Uterus (tissue), 4 donors: ENCODE results near the gene SENP8. TPM values are rescaled to one million over a fixed set of nuclear protein-coding genes. Genes with fewer than 3 reads are reported as not detected.

ENCODE experiments used
- DNase-seq, 2 donors: peaks; one replicate each; pipeline ENCODE4 v3.0.0-alpha.2; 2019 to 2020
- H3K27ac ChIP-seq, 2 donors: fragments of 200-600 bp; sonication (generic); 1 replicate in 1 of 2; 2 replicates in 1 of 2; pipeline ENCODE4 v1.5.1; 2016 to 2018
- H3K27me3 ChIP-seq, 2 donors: fragments of 200-600 bp; sonication (generic); one replicate each; pipeline ENCODE4 v1.5.1; 2018 to 2019; ENCODE audit warnings: control low read depth in 1 of 2
- H3K36me3 ChIP-seq, 2 donors: fragments of 200-600 bp; sonication (generic); one replicate each; pipeline ENCODE4 v1.5.1; 2019; ENCODE audit warnings: control low read depth in 1 of 2
- H3K4me1 ChIP-seq, 2 donors: fragments of 200-600 bp; sonication (generic); one replicate each; pipeline ENCODE4 v1.5.1; 2018 to 2019; ENCODE audit warnings: control low read depth in 1 of 2
- H3K4me3 ChIP-seq, 2 donors: fragments of 200-600 bp; sonication (generic); 1 replicate in 1 of 2; 2 replicates in 1 of 2; pipeline ENCODE4 v1.5.1; 2018 to 2019; ENCODE audit warnings: mild to moderate bottlenecking in 1 of 2
- H3K9me3 ChIP-seq, 2 donors: fragments of 200-600 bp; sonication (generic); one replicate each; pipeline ENCODE4 v1.5.1; 2019; ENCODE audit warnings: control low read depth in 1 of 2
- POLR2A ChIP-seq, 2 donors: fragments of 450-650 bp; IDR thresholded peaks; one replicate each; pipeline ENCODE4 v1.6.1; 2016; ENCODE audit warnings: antibody characterized with exemption in 2 of 2, mild to moderate bottlenecking in 1 of 2, moderate library complexity in 1 of 2
- intact Hi-C: fragments of 100-400 bp; cut with DNase I; formaldehyde crosslinking; loops from one replicate; pipeline ENCODE4 v1.15.1; 2023; ENCODE audit warnings: low total_unique reads
- total RNA-seq, 4 donors: library from RNA; depleted of rRNA in 3 of 4; stranded (reverse); fragments of >200 nt in 3 of 4; gene quantifications; one replicate each; pipeline versions ENCODE4 v1.1.0 to v1.2.4, GENCODE V29; 2014 to 2023
- TF ChIP-seq, protein P1 (sequence below), 4 experiments: fragments of 200-600 bp in 2 of 4; fragments of 450-650 bp in 2 of 4; sonication (generic) in 2 of 4; IDR thresholded peaks; one replicate each; pipeline ENCODE4 v1.5.1; 2016 to 2019; ENCODE audit warnings: antibody characterized with exemption in 4 of 4, mild to moderate bottlenecking in 2 of 4, moderate library complexity in 1 of 4
- donor health status: DM: yes; HTN: yes; CAD: no.

Gene SENP8
- total RNA-seq, 4 donors from 2014 or later = 0.77 to 5.6 (median 3.5) TPM

DNA sequence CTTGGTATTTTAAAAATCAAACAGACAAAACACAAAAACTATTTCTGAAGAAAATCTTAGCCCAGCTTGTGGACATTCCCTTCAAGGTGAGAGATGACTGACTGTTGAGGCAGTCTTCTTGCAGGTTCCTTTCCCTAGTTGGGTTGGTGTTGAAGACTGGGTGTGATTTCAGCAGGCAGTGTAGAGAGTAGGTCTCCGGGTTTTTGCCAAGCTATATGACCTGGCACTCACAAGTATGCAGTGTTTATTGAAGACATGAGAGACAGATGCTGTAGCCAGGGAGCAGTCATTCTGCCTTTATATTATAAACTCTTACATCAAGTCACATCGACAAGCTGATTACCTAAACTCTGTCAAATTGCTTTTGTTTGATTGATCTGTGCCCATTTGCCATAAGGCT is 17.5 kb downstream of the SENP8 start:
- Histone ChIP-seq H3K27me3 (no peaks in the 10 kb centered on the region), H3K36me3 (no peaks in the 10 kb centered on the region), H3K27ac (no peak overlapping the region), H3K4me1 (no peaks in the 10 kb centered on the region), H3K9me3 (no peaks in the 10 kb centered on the region), H3K4me3 (no peak overlapping the region)
- intact Hi-C loops = no loop called here
- DNase-seq = no peak
- TF ChIP-seq, protein P1, sequence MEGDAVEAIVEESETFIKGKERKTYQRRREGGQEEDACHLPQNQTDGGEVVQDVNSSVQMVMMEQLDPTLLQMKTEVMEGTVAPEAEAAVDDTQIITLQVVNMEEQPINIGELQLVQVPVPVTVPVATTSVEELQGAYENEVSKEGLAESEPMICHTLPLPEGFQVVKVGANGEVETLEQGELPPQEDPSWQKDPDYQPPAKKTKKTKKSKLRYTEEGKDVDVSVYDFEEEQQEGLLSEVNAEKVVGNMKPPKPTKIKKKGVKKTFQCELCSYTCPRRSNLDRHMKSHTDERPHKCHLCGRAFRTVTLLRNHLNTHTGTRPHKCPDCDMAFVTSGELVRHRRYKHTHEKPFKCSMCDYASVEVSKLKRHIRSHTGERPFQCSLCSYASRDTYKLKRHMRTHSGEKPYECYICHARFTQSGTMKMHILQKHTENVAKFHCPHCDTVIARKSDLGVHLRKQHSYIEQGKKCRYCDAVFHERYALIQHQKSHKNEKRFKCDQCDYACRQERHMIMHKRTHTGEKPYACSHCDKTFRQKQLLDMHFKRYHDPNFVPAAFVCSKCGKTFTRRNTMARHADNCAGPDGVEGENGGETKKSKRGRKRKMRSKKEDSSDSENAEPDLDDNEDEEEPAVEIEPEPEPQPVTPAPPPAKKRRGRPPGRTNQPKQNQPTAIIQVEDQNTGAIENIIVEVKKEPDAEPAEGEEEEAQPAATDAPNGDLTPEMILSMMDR (IDR thresholded peaks at IDR 0.05) = no peak
- no peak for TF ChIP-seq POLR2A (IDR thresholded peaks at IDR 0.05)

DNA sequence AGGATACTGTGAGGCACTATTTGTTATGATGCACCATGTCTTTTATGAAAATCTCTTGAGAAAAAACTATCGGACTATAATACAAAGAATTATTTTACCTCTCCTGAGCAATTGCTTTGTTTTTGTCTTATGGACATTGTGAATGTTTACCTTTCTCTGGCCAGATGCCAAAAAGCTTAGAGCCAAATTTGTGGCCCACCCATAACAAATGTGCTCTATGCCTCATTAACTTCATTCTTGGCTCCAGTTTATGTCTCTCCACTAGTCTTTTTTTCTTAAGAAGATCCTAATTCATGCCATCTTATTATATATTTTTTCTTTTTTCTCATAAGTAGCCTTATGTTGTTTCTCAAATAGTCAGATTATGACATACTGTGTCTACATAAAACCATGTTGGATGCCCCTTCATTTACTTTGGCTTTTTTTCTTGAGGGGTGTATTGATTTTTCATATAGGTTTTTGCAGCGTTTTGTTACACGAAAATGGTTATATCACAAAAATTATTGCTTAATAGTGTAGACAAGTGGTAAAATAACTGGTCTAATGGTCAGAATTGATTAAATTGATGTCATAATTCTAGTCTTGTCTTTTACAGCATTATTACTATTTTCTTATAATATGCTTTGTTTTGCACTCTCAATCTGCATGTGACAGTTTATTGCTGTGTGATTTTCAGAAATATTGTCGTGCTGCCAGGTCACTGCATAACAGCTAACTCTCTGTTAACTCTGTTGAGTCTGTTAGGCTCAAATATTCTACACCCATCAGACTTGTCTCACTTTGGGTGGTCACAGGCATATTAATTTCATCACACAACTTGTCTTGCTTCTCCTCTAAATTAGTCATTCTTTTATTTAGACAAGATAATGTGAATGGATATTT is 18.2 kb downstream of the SENP8 start:
- Histone ChIP-seq H3K4me3 (no peak overlapping the region), H3K27ac (no peak overlapping the region), H3K36me3 (no peaks in the 10 kb centered on the region), H3K27me3 (no peaks in the 10 kb centered on the region), H3K4me1 (no peaks in the 10 kb centered on the region), H3K9me3 (no peaks in the 10 kb centered on the region)
- TF ChIP-seq, protein P1 (IDR thresholded peaks at IDR 0.05) = no peak
- no peak for TF ChIP-seq POLR2A (IDR thresholded peaks at IDR 0.05)
- DNase-seq = no peak
- intact Hi-C loops = no loop called here

DNA sequence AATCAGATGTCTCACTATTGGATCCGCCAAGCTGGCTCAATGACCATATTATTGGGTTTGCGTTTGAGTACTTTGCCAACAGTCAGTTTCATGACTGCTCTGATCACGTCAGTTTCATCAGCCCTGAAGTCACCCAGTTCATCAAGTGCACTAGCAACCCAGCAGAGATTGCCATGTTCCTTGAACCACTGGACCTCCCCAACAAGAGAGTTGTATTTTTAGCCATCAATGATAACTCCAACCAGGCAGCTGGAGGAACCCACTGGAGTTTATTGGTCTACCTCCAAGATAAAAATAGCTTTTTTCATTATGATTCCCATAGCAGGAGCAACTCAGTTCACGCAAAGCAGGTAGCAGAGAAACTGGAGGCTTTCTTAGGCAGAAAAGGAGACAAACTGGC is 21.5 kb downstream of the SENP8 start:
- Histone ChIP-seq H3K4me1 (no peaks in the 10 kb centered on the region), H3K9me3 (no peaks in the 10 kb centered on the region), H3K4me3 (no peak overlapping the region), H3K27me3 (no peaks in the 10 kb centered on the region), H3K36me3 (no peaks in the 10 kb centered on the region), H3K27ac (no peak overlapping the region)
- no peak for DNase-seq
- TF ChIP-seq, protein P1 (IDR thresholded peaks at IDR 0.05) = no peak
- no peak for TF ChIP-seq POLR2A (IDR thresholded peaks at IDR 0.05)
- intact Hi-C loops = no loop called here

DNA sequence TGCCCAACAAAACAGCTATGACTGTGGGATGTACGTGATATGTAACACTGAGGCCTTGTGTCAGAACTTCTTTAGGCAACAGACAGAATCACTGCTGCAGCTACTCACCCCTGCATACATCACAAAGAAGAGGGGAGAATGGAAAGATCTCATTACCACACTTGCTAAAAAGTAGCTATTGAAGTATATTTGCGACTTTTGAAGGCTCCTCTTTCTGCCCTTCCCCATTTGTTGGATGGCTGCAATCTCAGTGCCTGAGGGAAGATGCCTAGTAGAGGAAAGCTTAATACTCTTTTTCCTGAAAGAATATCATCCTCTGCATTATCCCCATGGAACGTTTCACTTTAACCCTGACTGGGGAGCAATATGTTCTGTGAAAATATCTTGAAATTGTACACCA is 21.9 kb downstream of the SENP8 start:
- Histone ChIP-seq H3K27me3 (no peaks in the 10 kb centered on the region), H3K4me1 (no peaks in the 10 kb centered on the region), H3K36me3 (no peaks in the 10 kb centered on the region), H3K4me3 (no peak overlapping the region), H3K9me3 (no peaks in the 10 kb centered on the region), H3K27ac (no peak overlapping the region)
- TF ChIP-seq, protein P1 (IDR thresholded peaks at IDR 0.05) = no peak
- no peak for TF ChIP-seq POLR2A (IDR thresholded peaks at IDR 0.05)
- intact Hi-C loops = no loop called here
- no peak for DNase-seq

DNA sequence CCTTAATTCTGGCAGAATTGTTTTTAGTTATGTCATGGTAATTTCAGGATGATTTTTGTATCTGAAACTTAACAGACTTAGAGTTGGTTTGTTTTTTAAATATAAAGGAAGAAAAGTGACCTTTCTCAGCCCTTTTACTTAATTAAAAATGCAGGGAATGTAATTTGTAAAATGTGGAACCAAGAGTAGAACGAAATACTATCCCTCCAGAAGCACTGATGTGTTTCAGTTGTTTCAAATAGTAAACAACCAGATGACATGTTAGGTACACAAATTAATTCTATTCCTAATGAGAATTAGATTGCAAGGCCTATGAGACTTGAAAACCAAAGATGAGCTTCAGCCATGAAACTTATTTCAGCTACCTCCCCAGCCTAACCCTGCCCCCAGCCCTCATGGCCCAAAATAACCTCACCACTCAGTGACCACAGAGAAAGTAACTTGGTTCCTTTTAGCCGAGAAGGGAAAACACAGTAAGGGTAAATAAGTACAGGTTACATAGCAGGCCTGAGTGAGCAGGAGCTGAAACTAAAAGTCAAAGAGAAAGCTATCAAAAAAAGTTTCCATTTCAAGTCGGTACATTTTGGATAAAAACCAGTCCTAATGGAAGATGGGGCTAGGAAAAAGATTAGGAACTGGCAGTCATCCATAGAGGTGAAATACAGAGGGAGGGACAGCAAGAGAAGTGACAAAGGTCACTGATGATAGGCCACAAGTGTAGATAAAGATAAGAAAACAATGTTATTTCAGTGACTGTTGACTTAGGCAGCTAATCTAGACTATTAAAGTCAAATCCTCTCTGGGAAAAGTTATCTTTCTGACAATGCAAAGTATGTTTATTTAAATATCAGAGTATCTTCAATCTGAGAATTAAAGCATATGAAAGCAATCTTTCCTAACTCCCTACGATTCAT is 23.2 kb downstream of the SENP8 start:
- DNase-seq = no peak
- no peak overlapping the region for H3K27ac ChIP-seq
- no peak overlapping the region for H3K4me3 ChIP-seq
- H3K36me3 ChIP-seq = no peaks in the 10 kb centered on the region
- H3K9me3 ChIP-seq = no peaks in the 10 kb centered on the region
- no peaks in the 10 kb centered on the region for H3K27me3 ChIP-seq
- no peaks in the 10 kb centered on the region for H3K4me1 ChIP-seq
- intact Hi-C loops = no loop called here
- TF ChIP-seq, protein P1 (IDR thresholded peaks at IDR 0.05) = no peak
